Neural cell (in vitro differentiated cells): Measurements from ENCODE around the gene NCBP1. TPM values are rescaled to one million over a fixed set of nuclear protein-coding genes. Genes with fewer than 3 reads are reported as not detected.
"Not testable (repeated sequence)": the region's sequence is repeated elsewhere in the genome, so short reads cannot be mapped to it uniquely, and the experiment has no call there.

ENCODE experiments used
- H2AFZ ChIP-seq: fragments of 200-600, 300-800 bp; sonication (generic), shearing (Covaris generic); 2 replicates; pipeline ENCODE4 v1.6.0; 2014; ENCODE audit warnings: low read depth, mild to moderate bottlenecking, antibody characterized with exemption, low read length, moderate library complexity
- H3F3A ChIP-seq: fragments of 200-600 bp; shearing (Covaris generic); 2 replicates; pipeline ENCODE4 v1.6.1; 2016; ENCODE audit warnings: mild to moderate bottlenecking, moderate library complexity, mixed read lengths, antibody characterized with exemption, low read length; ENCODE audit not compliant: insufficient read depth, poor library complexity, severe bottlenecking
- H3K27ac ChIP-seq: fragments of 200-600, 300-800 bp; sonication (generic), shearing (Covaris generic); 2 replicates; pipeline ENCODE4 v1.5.1; 2014; ENCODE audit warnings: mild to moderate bottlenecking, low read length, moderate library complexity
- H3K27me3 ChIP-seq: fragments of 300-800, 200-600 bp; sonication (generic), shearing (Covaris generic); 2 replicates; pipeline ENCODE4 v1.6.0; 2014; ENCODE audit warnings: mild to moderate bottlenecking, low read depth, low read length, moderate library complexity; ENCODE audit not compliant: insufficient read depth
- H3K36me3 ChIP-seq: fragments of 300-800, 200-600 bp; sonication (generic), shearing (Covaris generic); 2 replicates; pipeline ENCODE4 v1.5.1; 2014; ENCODE audit warnings: mild to moderate bottlenecking, antibody characterized with exemption, low read length, moderate library complexity; ENCODE audit not compliant: insufficient read depth
- H3K4me2 ChIP-seq: fragments of 300-800, 200-600 bp; sonication (generic), shearing (Covaris generic); 2 replicates; pipeline ENCODE4 v1.6.0; 2014; ENCODE audit warnings: mild to moderate bottlenecking, low read length
- H3K4me3 ChIP-seq: fragments of 300-800, 200-600 bp; sonication (generic), shearing (Covaris generic); 2 replicates; pipeline ENCODE4 v1.5.1; 2014; ENCODE audit warnings: mild to moderate bottlenecking, low read length, moderate library complexity
- H3K79me2 ChIP-seq: fragments of 200-600 bp; shearing (Covaris generic); replicated peaks from 2 replicates; pipeline ENCODE4 v1.6.0; 2014; ENCODE audit warnings: mild to moderate bottlenecking, low read length, moderate library complexity; ENCODE audit not compliant: insufficient read depth
- H3K9ac ChIP-seq: fragments of 300-800, 200-600 bp; sonication (generic), shearing (Covaris generic); 2 replicates; pipeline ENCODE4 v1.6.1; 2016; ENCODE audit warnings: mild to moderate bottlenecking, low read length, mixed read lengths
- H3K9me2 ChIP-seq: fragments of 200-600 bp; shearing (Covaris generic); 2 replicates; pipeline ENCODE4 v1.6.1; 2016; ENCODE audit warnings: mild to moderate bottlenecking, low read length, mixed read lengths; ENCODE audit not compliant: insufficient read depth
- H3K9me3 ChIP-seq: fragments of 200-600, 300-800 bp; sonication (generic), shearing (Covaris generic); 2 replicates; pipeline ENCODE4 v1.6.1; 2016; ENCODE audit warnings: mild to moderate bottlenecking, mixed run types, low read length, moderate library complexity, mixed read lengths
- H4K20me1 ChIP-seq: fragments of 200-600 bp; shearing (Covaris generic); 2 replicates; pipeline ENCODE4 v1.6.1; 2016; ENCODE audit warnings: mild to moderate bottlenecking, mixed run types; ENCODE audit not compliant: insufficient read depth
- CTCF ChIP-seq: fragments of 450-650 bp; IDR thresholded peaks from 2 replicates; pipeline ENCODE4 v1.5.1; 2014; ENCODE audit warnings: antibody characterized with exemption, mild to moderate bottlenecking, moderate library complexity; ENCODE audit not compliant: poor library complexity, severe bottlenecking
- EP300 ChIP-seq: fragments of 450-650 bp; conservative IDR thresholded peaks from 2 replicates; pipeline ENCODE4 v1.6.1; 2014; ENCODE audit warnings: antibody characterized with exemption, mild to moderate bottlenecking, moderate library complexity; ENCODE audit not compliant: poor library complexity, severe bottlenecking
- EZH2 ChIP-seq: fragments of 200-600, 300-800 bp; shearing (Covaris generic), sonication (generic); IDR thresholded peaks from 2 replicates; pipeline ENCODE4 v1.6.1; 2014; ENCODE audit warnings: antibody characterized with exemption, low read length, borderline replicate concordance, mild to moderate bottlenecking; ENCODE audit not compliant: insufficient read depth, poor library complexity, severe bottlenecking
- MXI1 ChIP-seq: fragments of 450-650 bp; conservative IDR thresholded peaks from 2 replicates; pipeline ENCODE4 v1.6.1; 2014; ENCODE audit warnings: antibody characterized with exemption, mild to moderate bottlenecking; ENCODE audit not compliant: poor library complexity, severe bottlenecking
- POLR2AphosphoS5 ChIP-seq: IDR thresholded peaks from 2 replicates; pipeline ENCODE4 v1.6.1; 2012
- RAD21 ChIP-seq: fragments of 450-650 bp; conservative IDR thresholded peaks from 2 replicates; pipeline ENCODE4 v1.6.1; 2014; ENCODE audit warnings: antibody characterized with exemption, mild to moderate bottlenecking, moderate library complexity
- REST ChIP-seq: IDR thresholded peaks from 2 replicates; pipeline ENCODE4 v1.6.1; 2012; ENCODE audit warnings: borderline replicate concordance
- SMC3 ChIP-seq: fragments of 450-650 bp; conservative IDR thresholded peaks from 2 replicates; pipeline ENCODE4 v1.6.1; 2014; ENCODE audit warnings: antibody characterized with exemption, mild to moderate bottlenecking, moderate library complexity; ENCODE audit not compliant: poor library complexity
- TAF1 ChIP-seq: IDR thresholded peaks from 2 replicates; pipeline ENCODE4 v1.6.1; 2012; ENCODE audit warnings: low read depth
- polyA plus RNA-seq: library from polyadenylated mRNA; depleted of rRNA; stranded (reverse); fragments of >200 nt; gene quantifications from 2 replicates; pipeline ENCODE4 v1.2.3, GENCODE V29; 2014

Gene NCBP1
- polyA plus RNA-seq, 1 donor from 2014 or later, result 30.6 TPM

- Histone ChIP-seq H3K36me3 (no peaks in the 10 kb centered on the region), H3K9ac (peak overlapping the region; percentile 87), H3K79me2 (peaks cover 26% of the 10 kb centered on the region), H3K4me2 (no peak overlapping the region), H3K4me3 (peak overlapping the region; percentile 80), H3K9me3 (no peaks in the 10 kb centered on the region), H4K20me1 (no peaks in the 10 kb centered on the region), H2AFZ (peak overlapping the region; percentile 85), H3K27me3 (no peaks in the 10 kb centered on the region), H3K9me2 (no peaks in the 10 kb centered on the region), H3F3A (no peaks in the 10 kb centered on the region), H3K27ac (peak overlapping the region; percentile 88)
- TF ChIP-seq RAD21 (no peak), CTCF (no peak), TAF1 (no peak), MXI1 (no peak), POLR2AphosphoS5 (no peak), REST (no peak), SMC3 (no peak), EP300 (no peak), EZH2 (no peak)
These were observed 64.2 kb downstream of the NCBP1 start for GRCh38 chr9:97697837-97698236.

- no peak overlapping the region for H3K27ac ChIP-seq
- no peaks in the 10 kb centered on the region for H3F3A ChIP-seq
- no peak for TF ChIP-seq EZH2
- no peak for TF ChIP-seq CTCF
- no peak for TF ChIP-seq TAF1
- TF ChIP-seq EP300, result no peak
- no peak for TF ChIP-seq MXI1
- no peak for TF ChIP-seq SMC3
- TF ChIP-seq POLR2AphosphoS5, result no peak
- TF ChIP-seq REST, result no peak
- peaks cover 19% of the 10 kb centered on the region for H3K79me2 ChIP-seq
- no peaks in the 10 kb centered on the region for H3K9me3 ChIP-seq
- no peak overlapping the region for H3K4me3 ChIP-seq
- no peak overlapping the region for H2AFZ ChIP-seq
- H3K27me3 ChIP-seq, result no peaks in the 10 kb centered on the region
- no peaks in the 10 kb centered on the region for H4K20me1 ChIP-seq
- H3K36me3 ChIP-seq, result no peaks in the 10 kb centered on the region
- no peaks in the 10 kb centered on the region for H3K9me2 ChIP-seq
- H3K9ac ChIP-seq, result no peak overlapping the region
- no peak overlapping the region for H3K4me2 ChIP-seq
These were observed 65.2 kb downstream of the NCBP1 start for GRCh38 chr9:97698865-97699264.

GRCh38 chr9:97699281-97699680 lies 65.7 kb downstream of the NCBP1 start:
- not testable (repeated sequence) for H4K20me1 ChIP-seq, H3K27ac ChIP-seq, H3K4me3 ChIP-seq

More at GRCh38 chr9:97699281-97699680, 65.7 kb downstream of the NCBP1 start:
- peaks cover 17% of the 10 kb centered on the region for H3K79me2 ChIP-seq
- not testable (repeated sequence) for H3K27me3 ChIP-seq, H3K9ac ChIP-seq, H2AFZ ChIP-seq, H3K4me2 ChIP-seq, H3K36me3 ChIP-seq, H3K9me2 ChIP-seq, H3F3A ChIP-seq, H3K9me3 ChIP-seq
